Kidney epithelial cell (primary cell): ENCODE results near the gene ID1. TPM values are rescaled to one million over a fixed set of nuclear protein-coding genes. Genes with fewer than 3 reads are reported as not detected.

Source experiments
- DNase-seq: peaks from one replicate; pipeline ENCODE4 v3.0.0-alpha.2; 2010; ENCODE audit warnings: low read depth
- H3K27me3 ChIP-seq: 2 replicates; pipeline ENCODE4 v1.6.0; 2011; ENCODE audit warnings: low read length; ENCODE audit not compliant: control insufficient read depth, insufficient read depth
- H3K36me3 ChIP-seq: 2 replicates; pipeline ENCODE4 v1.5.1; 2011; ENCODE audit warnings: low read length; ENCODE audit not compliant: control insufficient read depth, insufficient read depth
- H3K4me3 ChIP-seq: 2 replicates; pipeline ENCODE4 v1.5.1; 2011; ENCODE audit warnings: low read depth, mild to moderate bottlenecking, control low read depth, low read length
- CTCF ChIP-seq: IDR thresholded peaks from 2 replicates; pipeline ENCODE4 v1.5.1; 2011; ENCODE audit warnings: mild to moderate bottlenecking, moderate library complexity, low read length, control low read depth, inconsistent platforms; ENCODE audit not compliant: insufficient read depth, poor library complexity, severe bottlenecking
- total RNA-seq: library from RNA; depleted of rRNA; stranded (reverse); fragments of >200 nt; gene quantifications from 2 replicates; pipeline ENCODE4 v1.2.3, GENCODE V29; 2015

The ID1 gene
- total RNA-seq, 1 donor from 2014 or later = 27.5 TPM

- H3K27me3 ChIP-seq = no peaks in the 10 kb centered on the region
- H3K36me3 ChIP-seq = no peaks in the 10 kb centered on the region
- H3K4me3 ChIP-seq = no peak overlapping the region
- no peak for DNase-seq
- no peak for TF ChIP-seq CTCF
These were observed 25.2 kb downstream of the ID1 start for GRCh38 chr20:31630187-31630790.

- Histone ChIP-seq H3K4me3 (no peak overlapping the region), H3K36me3 (no peaks in the 10 kb centered on the region), H3K27me3 (peaks cover 4% of the 10 kb centered on the region)
- no peak for DNase-seq
- no peak for TF ChIP-seq CTCF
These were observed 27.7 kb downstream of the ID1 start for GRCh38 chr20:31632548-31633338.

GRCh38 chr20:31633339-31633914 is 28.3 kb downstream of the ID1 start:
- no peaks in the 10 kb centered on the region for H3K36me3 ChIP-seq
- no peak for TF ChIP-seq CTCF
- H3K4me3 ChIP-seq = no peak overlapping the region

GRCh38 chr20:31637660-31638059 is 32.6 kb downstream of the ID1 start, which contains the start of gene COX4I2:
COX4I2 (plus strand) TSS chr20:31637912; CDS start chr20:31639018, 1,106 bp downstream.
- DNase-seq = no peak
- no peak within 1 kb of the TSS for H3K4me3 ChIP-seq
- no peaks in the 10 kb centered on the region for H3K36me3 ChIP-seq
- no peak for TF ChIP-seq CTCF
- peaks cover 19% of the 10 kb centered on the region for H3K27me3 ChIP-seq

More at GRCh38 chr20:31633339-31633914, 28.3 kb downstream of the ID1 start:
- H3K27me3 ChIP-seq = peaks cover 11% of the 10 kb centered on the region
- no peak for DNase-seq

GRCh38 chr20:31638317-31638716 is 33.2 kb downstream of the ID1 start:
- Histone ChIP-seq H3K27me3 (peaks cover 19% of the 10 kb centered on the region), H3K36me3 (no peaks in the 10 kb centered on the region), H3K4me3 (no peak overlapping the region)
- TF ChIP-seq CTCF = no peak
- DNase-seq = no peak
